H9 (cell line): Measurements from ENCODE around the gene DOCK2. TPM values are rescaled to one million over a fixed set of nuclear protein-coding genes. Genes with fewer than 3 reads are reported as not detected.

Experiments
- DNase-seq: peaks from one replicate; pipeline ENCODE4 v3.0.0-alpha.2; 2017
- H2AFZ ChIP-seq: one replicate; pipeline ENCODE4 v1.6.1; 2013; ENCODE audit warnings: mild to moderate bottlenecking, low read length, control low read depth, moderate library complexity
- H2AK5ac ChIP-seq: 2 replicates; pipeline ENCODE4 v1.6.1; 2013; ENCODE audit warnings: low read length, control low read depth, mixed read lengths; ENCODE audit not compliant: insufficient read length
- H2BK120ac ChIP-seq: one replicate; pipeline ENCODE4 v1.6.1; 2013; ENCODE audit warnings: low read depth, mild to moderate bottlenecking, low read length, control low read depth, inconsistent platforms; ENCODE audit not compliant: poor library complexity, severe bottlenecking
- H2BK12ac ChIP-seq: 2 replicates; pipeline ENCODE4 v1.6.1; 2013; ENCODE audit warnings: low read length, control low read depth, mixed read lengths, low read depth; ENCODE audit not compliant: insufficient read length
- H2BK15ac ChIP-seq: 2 replicates; pipeline ENCODE4 v1.6.1; 2013; ENCODE audit warnings: low read depth, low read length, control low read depth
- H2BK20ac ChIP-seq: one replicate; pipeline ENCODE4 v1.6.1; 2013; ENCODE audit warnings: low read depth, mild to moderate bottlenecking, low read length, control low read depth, inconsistent platforms; ENCODE audit not compliant: poor library complexity, severe bottlenecking
- H2BK5ac ChIP-seq: 2 replicates; pipeline ENCODE4 v1.6.1; 2013; ENCODE audit warnings: low read length, control low read depth, mixed read lengths; ENCODE audit not compliant: insufficient read length
- H3K14ac ChIP-seq: 2 replicates; pipeline ENCODE4 v1.6.1; 2013; ENCODE audit warnings: low read length, control low read depth; ENCODE audit not compliant: insufficient read depth
- H3K18ac ChIP-seq: 2 replicates; pipeline ENCODE4 v1.6.1; 2013; ENCODE audit warnings: low read depth, mild to moderate bottlenecking, mixed read lengths, low read length, control low read depth; ENCODE audit not compliant: insufficient read length
- H3K23ac ChIP-seq: 2 replicates; pipeline ENCODE4 v1.6.1; 2013; ENCODE audit warnings: low read length, control low read depth, mixed read lengths, low read depth; ENCODE audit not compliant: insufficient read length
- H3K23me2 ChIP-seq: 2 replicates; pipeline ENCODE4 v1.6.1; 2013; ENCODE audit warnings: low read depth, mild to moderate bottlenecking, mixed read lengths, low read length, control low read depth; ENCODE audit not compliant: insufficient read length, poor library complexity, severe bottlenecking
- H3K27ac ChIP-seq: 2 replicates; pipeline ENCODE4 v1.5.1; 2013; ENCODE audit warnings: low read length, control low read depth, mixed read lengths, low read depth; ENCODE audit not compliant: insufficient read length
- H3K27me3 ChIP-seq: 2 replicates; pipeline ENCODE4 v1.6.1; 2013; ENCODE audit warnings: low read length, control low read depth, inconsistent platforms; ENCODE audit not compliant: insufficient read depth
- H3K4ac ChIP-seq: 2 replicates; pipeline ENCODE4 v1.6.1; 2013; ENCODE audit warnings: low read depth, mild to moderate bottlenecking, control low read depth, inconsistent platforms, low read length, moderate library complexity
- H3K4me1 ChIP-seq: 2 replicates; pipeline ENCODE4 v1.6.1; 2013; ENCODE audit warnings: low read length, control low read depth, inconsistent platforms; ENCODE audit not compliant: insufficient read depth
- H3K4me2 ChIP-seq: 2 replicates; pipeline ENCODE4 v1.6.1; 2013; ENCODE audit warnings: low read length, control low read depth, mixed read lengths; ENCODE audit not compliant: insufficient read length, insufficient read depth
- H3K56ac ChIP-seq: 2 replicates; pipeline ENCODE4 v1.6.1; 2013; ENCODE audit warnings: low read depth, mild to moderate bottlenecking, mixed read lengths, low read length, control low read depth; ENCODE audit not compliant: insufficient read length
- H3K79me1 ChIP-seq: 2 replicates; pipeline ENCODE4 v1.6.1; 2013; ENCODE audit warnings: low read depth, mild to moderate bottlenecking, moderate library complexity, low read length, control low read depth, inconsistent platforms; ENCODE audit not compliant: insufficient read depth, poor library complexity, severe bottlenecking
- H3K79me2 ChIP-seq: 2 replicates; pipeline ENCODE4 v1.6.1; 2013; ENCODE audit warnings: low read length, control low read depth, inconsistent platforms; ENCODE audit not compliant: insufficient read depth
- H3K9ac ChIP-seq: 2 replicates; pipeline ENCODE4 v1.6.1; 2013; ENCODE audit warnings: low read length, control low read depth, mixed read lengths; ENCODE audit not compliant: insufficient read length; ENCODE audit errors: extremely low read depth
- H3K9me3 ChIP-seq: one replicate; pipeline ENCODE4 v1.6.1; 2013; ENCODE audit warnings: low read depth, low read length, inconsistent platforms; ENCODE audit not compliant: control insufficient read depth
- H3T11ph ChIP-seq: one replicate; pipeline ENCODE4 v1.6.1; 2013; ENCODE audit warnings: mild to moderate bottlenecking, low read length, control low read depth, inconsistent platforms
- H4K20me1 ChIP-seq: one replicate; pipeline ENCODE4 v1.6.1; 2013; ENCODE audit not compliant: control insufficient read depth, insufficient read length, insufficient read depth
- H4K5ac ChIP-seq: 2 replicates; pipeline ENCODE4 v1.6.1; 2013; ENCODE audit warnings: low read depth, mild to moderate bottlenecking, mixed read lengths, low read length, control low read depth; ENCODE audit not compliant: insufficient read length
- H4K8ac ChIP-seq: replicated peaks from 2 replicates; pipeline ENCODE4 v1.6.1; 2013; ENCODE audit warnings: low read length, control low read depth, mixed read lengths, low read depth; ENCODE audit not compliant: insufficient read length
- H4K91ac ChIP-seq: 2 replicates; pipeline ENCODE4 v1.6.1; 2013; ENCODE audit warnings: low read depth, mild to moderate bottlenecking, moderate library complexity, mixed read lengths, low read length, control low read depth; ENCODE audit not compliant: insufficient read length
- H3K27ac Mint-ChIP-seq, 3 experiments: 2 replicates in 2 of 3; 3 replicates in 1 of 3; pipeline ENCODE4 v1.8.0; 2020 to 2021; ENCODE audit warnings: mixed read lengths in 3 of 3, mild to moderate bottlenecking in 1 of 3, moderate library complexity in 1 of 3
- H3K27me3 Mint-ChIP-seq: 2 replicates; pipeline ENCODE4 v1.8.0; 2021; ENCODE audit warnings: low read depth, mild to moderate bottlenecking, moderate library complexity, mixed read lengths
- H3K36me3 Mint-ChIP-seq, 3 experiments: 2 replicates in 2 of 3; 3 replicates in 1 of 3; pipeline ENCODE4 v1.8.0; 2020 to 2021; ENCODE audit warnings: low read depth in 3 of 3, mixed read lengths in 3 of 3; ENCODE audit not compliant: insufficient read depth in 1 of 3
- H3K4me1 Mint-ChIP-seq, 2 experiments: 2 replicates each; pipeline ENCODE4 v1.8.0; 2020; ENCODE audit warnings: mixed read lengths in 2 of 2
- H3K4me3 Mint-ChIP-seq, 2 experiments: 2 replicates in 1 of 2; 3 replicates in 1 of 2; pipeline ENCODE4 v1.8.0; 2020 to 2021; ENCODE audit warnings: mild to moderate bottlenecking in 2 of 2, mixed read lengths in 2 of 2, moderate library complexity in 1 of 2
- H3K9me3 Mint-ChIP-seq, 2 experiments: 2 replicates in 1 of 2; 3 replicates in 1 of 2; pipeline ENCODE4 v1.8.0; 2020; ENCODE audit warnings: mild to moderate bottlenecking in 2 of 2, mixed read lengths in 2 of 2, moderate library complexity in 1 of 2
- WGBS: extraction: QIAGEN DNeasy Blood & Tissue Kit; methylation state at CpG from one replicate; pipeline ENCODE4 v1.1.7; 2013; ENCODE audit warnings: missing lambda C conversion rate, low lambda C conversion rate, mixed read lengths; ENCODE audit not compliant: insufficient read length; ENCODE audit errors: extremely low coverage; 5-methylcytosine and 5-hydroxymethylcytosine counted together
- total RNA-seq: library from RNA; stranded (reverse); gene quantifications from 2 replicates; pipeline ENCODE4 v1.2.1, GENCODE V29; 2021
- TF ChIP-seq, protein P1 (sequence below): fragments of 200-600 bp; sonication (generic); conservative IDR thresholded peaks from 3 replicates; pipeline ENCODE4 v1.8.0; 2021; ENCODE audit warnings: antibody characterized with exemption, mild to moderate bottlenecking

Gene DOCK2
- total RNA-seq, 1 experiment from 2014 or later = 7.8 TPM

DNA sequence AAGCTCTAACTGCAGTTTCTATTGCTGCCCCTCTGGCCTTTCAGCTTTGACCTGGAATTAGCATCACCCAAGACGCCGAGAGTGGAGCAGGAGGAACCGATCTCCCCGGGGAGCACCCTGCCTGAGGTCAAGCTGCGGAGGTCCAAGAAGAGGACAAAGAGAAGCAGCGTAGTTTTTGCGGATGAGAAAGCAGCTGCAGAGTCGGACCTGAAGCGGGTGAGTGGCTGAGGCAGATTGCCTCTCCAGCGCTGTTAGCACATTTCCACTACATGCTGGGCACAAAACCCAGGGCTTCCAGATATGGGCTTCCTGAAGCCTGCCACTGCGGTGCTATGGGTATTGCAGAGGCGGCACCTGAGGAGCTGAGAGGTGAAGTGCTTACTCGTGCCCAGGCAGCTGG is 441.9 kb downstream of the DOCK2 start:
- Mint-ChIP-seq H3K9me3 (no peaks in the 10 kb centered on the region), H3K27ac (no peak overlapping the region), H3K4me3 (no peak overlapping the region), H3K4me1 (peaks cover 0 to 4% of the 10 kb centered on the region in 2 experiments; a peak in 1 of 4 replicates), H3K36me3 (no peaks in the 10 kb centered on the region; a peak in 1 of 7 replicates), H3K27me3 (peaks cover 9% of the 10 kb centered on the region)
- Histone ChIP-seq H3T11ph (no peak overlapping the region), H3K18ac (no peak overlapping the region), H2AK5ac (no peak overlapping the region), H3K9ac (no peak overlapping the region), H2BK120ac (no peak overlapping the region), H3K79me1 (no peaks in the 10 kb centered on the region), H4K20me1 (no peaks in the 10 kb centered on the region), H3K79me2 (no peaks in the 10 kb centered on the region), H3K9me3 (no peaks in the 10 kb centered on the region), H2AFZ (no peak overlapping the region), H2BK12ac (no peak overlapping the region), H3K4me2 (no peak overlapping the region), H3K4ac (no peak overlapping the region), H2BK15ac (no peak overlapping the region), H4K8ac (no peak overlapping the region), H3K23me2 (no peaks in the 10 kb centered on the region), H2BK5ac (no peak overlapping the region), H3K23ac (no peak overlapping the region), H3K27ac (no peak overlapping the region), H3K56ac (no peak overlapping the region), H3K4me1 (no peaks in the 10 kb centered on the region), H3K14ac (no peak overlapping the region), H4K5ac (no peak overlapping the region), H3K27me3 (no peaks in the 10 kb centered on the region), H4K91ac (no peak overlapping the region), H2BK20ac (no peak overlapping the region)
- WGBS = no CpG with 5 or more reads among the region's 13 CpGs
- DNase-seq = no peak
- TF ChIP-seq, protein P1, sequence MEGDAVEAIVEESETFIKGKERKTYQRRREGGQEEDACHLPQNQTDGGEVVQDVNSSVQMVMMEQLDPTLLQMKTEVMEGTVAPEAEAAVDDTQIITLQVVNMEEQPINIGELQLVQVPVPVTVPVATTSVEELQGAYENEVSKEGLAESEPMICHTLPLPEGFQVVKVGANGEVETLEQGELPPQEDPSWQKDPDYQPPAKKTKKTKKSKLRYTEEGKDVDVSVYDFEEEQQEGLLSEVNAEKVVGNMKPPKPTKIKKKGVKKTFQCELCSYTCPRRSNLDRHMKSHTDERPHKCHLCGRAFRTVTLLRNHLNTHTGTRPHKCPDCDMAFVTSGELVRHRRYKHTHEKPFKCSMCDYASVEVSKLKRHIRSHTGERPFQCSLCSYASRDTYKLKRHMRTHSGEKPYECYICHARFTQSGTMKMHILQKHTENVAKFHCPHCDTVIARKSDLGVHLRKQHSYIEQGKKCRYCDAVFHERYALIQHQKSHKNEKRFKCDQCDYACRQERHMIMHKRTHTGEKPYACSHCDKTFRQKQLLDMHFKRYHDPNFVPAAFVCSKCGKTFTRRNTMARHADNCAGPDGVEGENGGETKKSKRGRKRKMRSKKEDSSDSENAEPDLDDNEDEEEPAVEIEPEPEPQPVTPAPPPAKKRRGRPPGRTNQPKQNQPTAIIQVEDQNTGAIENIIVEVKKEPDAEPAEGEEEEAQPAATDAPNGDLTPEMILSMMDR = no peak
